CD4-positive, alpha-beta T cell treated with Interleukin-21 for 1 hour (primary cell): ENCODE results near the gene MYL5.
"Not testable (repeated sequence)": the region's sequence is repeated elsewhere in the genome, so short reads cannot be mapped to it uniquely, and the experiment has no call there.

Source experiments
- DNase-seq: peaks from one replicate; pipeline ENCODE4 v3.0.0-alpha.2; 2020

Gene MYL5

DNA sequence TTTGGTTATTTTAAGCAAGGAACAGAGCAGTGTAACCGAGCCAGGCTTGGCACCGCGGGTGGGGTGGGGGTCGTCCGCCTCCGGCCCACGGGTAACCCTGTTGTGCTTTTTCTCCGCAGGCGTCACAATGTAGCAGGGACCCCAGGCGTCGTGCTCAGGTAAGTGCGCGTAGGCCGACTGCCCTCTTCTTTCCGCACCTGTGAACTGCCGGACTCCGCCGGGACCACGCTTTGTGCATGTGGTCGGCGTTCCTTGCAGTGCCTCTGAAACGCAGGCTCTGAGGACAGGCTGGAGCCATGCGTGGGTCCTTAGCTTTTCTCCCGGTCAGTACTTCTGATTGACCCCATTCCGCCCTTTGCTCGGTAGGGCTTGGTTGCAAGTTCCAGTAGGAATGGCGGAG is 56.2 kb downstream of the MYL5 start:
- no peak for DNase-seq

DNA sequence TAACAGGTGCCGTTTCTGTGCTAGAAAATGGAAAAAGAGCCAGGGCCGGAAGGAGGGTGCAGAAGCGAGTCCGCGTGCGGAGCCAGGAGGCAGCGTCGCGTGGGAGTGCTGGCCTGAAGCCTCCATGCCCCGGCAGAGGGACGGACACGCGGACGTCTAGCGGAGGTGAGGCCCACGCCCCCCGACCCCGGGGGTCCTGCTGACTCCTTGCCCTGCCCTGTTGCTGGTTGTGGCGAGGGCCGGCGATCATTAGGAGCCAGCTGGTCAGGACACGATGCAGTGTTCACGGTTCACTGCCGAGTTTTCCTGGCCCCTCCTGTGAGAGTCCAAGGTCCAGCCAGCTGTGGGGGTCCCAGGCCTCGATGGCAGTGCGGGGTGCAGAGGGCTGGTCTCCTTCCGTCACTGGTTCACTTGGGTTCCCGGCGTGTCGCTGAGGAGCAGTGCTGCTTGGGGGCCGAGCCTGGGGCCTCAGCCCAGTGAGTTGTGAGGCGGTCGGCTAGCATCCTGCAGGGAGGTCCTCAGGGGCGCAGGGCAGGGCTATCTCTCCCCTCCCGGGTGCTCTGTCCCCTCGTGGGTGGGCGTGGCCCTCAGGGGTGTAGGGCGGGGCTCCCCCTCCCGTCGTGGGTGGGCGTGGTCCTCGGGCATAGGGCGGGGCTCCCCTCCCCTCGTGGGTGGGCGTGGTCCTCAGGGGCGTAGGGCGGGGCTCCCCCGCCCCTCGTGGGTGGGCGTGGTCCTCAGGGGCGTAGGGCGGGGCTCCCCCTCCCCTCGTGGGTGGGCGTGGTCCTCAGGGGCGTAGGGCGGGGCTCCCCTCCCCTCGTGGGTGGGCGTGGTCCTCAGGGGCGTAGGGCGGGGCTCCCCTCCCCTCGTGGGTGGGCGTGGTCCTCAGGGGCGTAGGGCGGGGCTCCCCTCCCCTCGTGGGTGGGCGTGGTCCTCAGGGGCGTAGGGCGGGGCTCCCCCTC is 56.9 kb downstream of the MYL5 start:
- not testable (repeated sequence) for DNase-seq
